H9 (cell line): ENCODE measurements around the gene EPB41L4A. TPM values are rescaled to one million over a fixed set of nuclear protein-coding genes. Genes with fewer than 3 reads are reported as not detected.

Experiments
- DNase-seq: peaks from one replicate; pipeline ENCODE4 v3.0.0-alpha.2; 2017
- H2AFZ ChIP-seq: one replicate; pipeline ENCODE4 v1.6.1; 2013; ENCODE audit warnings: mild to moderate bottlenecking, low read length, control low read depth, moderate library complexity
- H2AK5ac ChIP-seq: 2 replicates; pipeline ENCODE4 v1.6.1; 2013; ENCODE audit warnings: low read length, control low read depth, mixed read lengths; ENCODE audit not compliant: insufficient read length
- H2BK120ac ChIP-seq: one replicate; pipeline ENCODE4 v1.6.1; 2013; ENCODE audit warnings: low read depth, mild to moderate bottlenecking, low read length, control low read depth, inconsistent platforms; ENCODE audit not compliant: poor library complexity, severe bottlenecking
- H2BK12ac ChIP-seq: 2 replicates; pipeline ENCODE4 v1.6.1; 2013; ENCODE audit warnings: low read length, control low read depth, mixed read lengths, low read depth; ENCODE audit not compliant: insufficient read length
- H2BK15ac ChIP-seq: 2 replicates; pipeline ENCODE4 v1.6.1; 2013; ENCODE audit warnings: low read depth, low read length, control low read depth
- H2BK20ac ChIP-seq: one replicate; pipeline ENCODE4 v1.6.1; 2013; ENCODE audit warnings: low read depth, mild to moderate bottlenecking, low read length, control low read depth, inconsistent platforms; ENCODE audit not compliant: poor library complexity, severe bottlenecking
- H2BK5ac ChIP-seq: 2 replicates; pipeline ENCODE4 v1.6.1; 2013; ENCODE audit warnings: low read length, control low read depth, mixed read lengths; ENCODE audit not compliant: insufficient read length
- H3K14ac ChIP-seq: 2 replicates; pipeline ENCODE4 v1.6.1; 2013; ENCODE audit warnings: low read length, control low read depth; ENCODE audit not compliant: insufficient read depth
- H3K18ac ChIP-seq: 2 replicates; pipeline ENCODE4 v1.6.1; 2013; ENCODE audit warnings: low read depth, mild to moderate bottlenecking, mixed read lengths, low read length, control low read depth; ENCODE audit not compliant: insufficient read length
- H3K23ac ChIP-seq: 2 replicates; pipeline ENCODE4 v1.6.1; 2013; ENCODE audit warnings: low read length, control low read depth, mixed read lengths, low read depth; ENCODE audit not compliant: insufficient read length
- H3K23me2 ChIP-seq: 2 replicates; pipeline ENCODE4 v1.6.1; 2013; ENCODE audit warnings: low read depth, mild to moderate bottlenecking, mixed read lengths, low read length, control low read depth; ENCODE audit not compliant: insufficient read length, poor library complexity, severe bottlenecking
- H3K27ac ChIP-seq: 2 replicates; pipeline ENCODE4 v1.5.1; 2013; ENCODE audit warnings: low read length, control low read depth, mixed read lengths, low read depth; ENCODE audit not compliant: insufficient read length
- H3K27me3 ChIP-seq: 2 replicates; pipeline ENCODE4 v1.6.1; 2013; ENCODE audit warnings: low read length, control low read depth, inconsistent platforms; ENCODE audit not compliant: insufficient read depth
- H3K4ac ChIP-seq: 2 replicates; pipeline ENCODE4 v1.6.1; 2013; ENCODE audit warnings: low read depth, mild to moderate bottlenecking, control low read depth, inconsistent platforms, low read length, moderate library complexity
- H3K4me1 ChIP-seq: 2 replicates; pipeline ENCODE4 v1.6.1; 2013; ENCODE audit warnings: low read length, control low read depth, inconsistent platforms; ENCODE audit not compliant: insufficient read depth
- H3K4me2 ChIP-seq: 2 replicates; pipeline ENCODE4 v1.6.1; 2013; ENCODE audit warnings: low read length, control low read depth, mixed read lengths; ENCODE audit not compliant: insufficient read length, insufficient read depth
- H3K56ac ChIP-seq: 2 replicates; pipeline ENCODE4 v1.6.1; 2013; ENCODE audit warnings: low read depth, mild to moderate bottlenecking, mixed read lengths, low read length, control low read depth; ENCODE audit not compliant: insufficient read length
- H3K79me1 ChIP-seq: 2 replicates; pipeline ENCODE4 v1.6.1; 2013; ENCODE audit warnings: low read depth, mild to moderate bottlenecking, moderate library complexity, low read length, control low read depth, inconsistent platforms; ENCODE audit not compliant: insufficient read depth, poor library complexity, severe bottlenecking
- H3K79me2 ChIP-seq: 2 replicates; pipeline ENCODE4 v1.6.1; 2013; ENCODE audit warnings: low read length, control low read depth, inconsistent platforms; ENCODE audit not compliant: insufficient read depth
- H3K9ac ChIP-seq: 2 replicates; pipeline ENCODE4 v1.6.1; 2013; ENCODE audit warnings: low read length, control low read depth, mixed read lengths; ENCODE audit not compliant: insufficient read length; ENCODE audit errors: extremely low read depth
- H3K9me3 ChIP-seq: one replicate; pipeline ENCODE4 v1.6.1; 2013; ENCODE audit warnings: low read depth, low read length, inconsistent platforms; ENCODE audit not compliant: control insufficient read depth
- H3T11ph ChIP-seq: one replicate; pipeline ENCODE4 v1.6.1; 2013; ENCODE audit warnings: mild to moderate bottlenecking, low read length, control low read depth, inconsistent platforms
- H4K20me1 ChIP-seq: one replicate; pipeline ENCODE4 v1.6.1; 2013; ENCODE audit not compliant: control insufficient read depth, insufficient read length, insufficient read depth
- H4K5ac ChIP-seq: 2 replicates; pipeline ENCODE4 v1.6.1; 2013; ENCODE audit warnings: low read depth, mild to moderate bottlenecking, mixed read lengths, low read length, control low read depth; ENCODE audit not compliant: insufficient read length
- H4K8ac ChIP-seq: replicated peaks from 2 replicates; pipeline ENCODE4 v1.6.1; 2013; ENCODE audit warnings: low read length, control low read depth, mixed read lengths, low read depth; ENCODE audit not compliant: insufficient read length
- H4K91ac ChIP-seq: 2 replicates; pipeline ENCODE4 v1.6.1; 2013; ENCODE audit warnings: low read depth, mild to moderate bottlenecking, moderate library complexity, mixed read lengths, low read length, control low read depth; ENCODE audit not compliant: insufficient read length
- H3K27ac Mint-ChIP-seq, 3 experiments: 2 replicates in 2 of 3; 3 replicates in 1 of 3; pipeline ENCODE4 v1.8.0; 2020 to 2021; ENCODE audit warnings: mixed read lengths in 3 of 3, mild to moderate bottlenecking in 1 of 3, moderate library complexity in 1 of 3
- H3K27me3 Mint-ChIP-seq: 2 replicates; pipeline ENCODE4 v1.8.0; 2021; ENCODE audit warnings: low read depth, mild to moderate bottlenecking, moderate library complexity, mixed read lengths
- H3K36me3 Mint-ChIP-seq, 3 experiments: 2 replicates in 2 of 3; 3 replicates in 1 of 3; pipeline ENCODE4 v1.8.0; 2020 to 2021; ENCODE audit warnings: low read depth in 3 of 3, mixed read lengths in 3 of 3; ENCODE audit not compliant: insufficient read depth in 1 of 3
- H3K4me1 Mint-ChIP-seq, 2 experiments: 2 replicates each; pipeline ENCODE4 v1.8.0; 2020; ENCODE audit warnings: mixed read lengths in 2 of 2
- H3K4me3 Mint-ChIP-seq, 2 experiments: 2 replicates in 1 of 2; 3 replicates in 1 of 2; pipeline ENCODE4 v1.8.0; 2020 to 2021; ENCODE audit warnings: mild to moderate bottlenecking in 2 of 2, mixed read lengths in 2 of 2, moderate library complexity in 1 of 2
- H3K9me3 Mint-ChIP-seq, 2 experiments: 2 replicates in 1 of 2; 3 replicates in 1 of 2; pipeline ENCODE4 v1.8.0; 2020; ENCODE audit warnings: mild to moderate bottlenecking in 2 of 2, mixed read lengths in 2 of 2, moderate library complexity in 1 of 2
- WGBS: extraction: QIAGEN DNeasy Blood & Tissue Kit; methylation state at CpG from one replicate; pipeline ENCODE4 v1.1.7; 2013; ENCODE audit warnings: missing lambda C conversion rate, low lambda C conversion rate, mixed read lengths; ENCODE audit not compliant: insufficient read length; ENCODE audit errors: extremely low coverage; 5-methylcytosine and 5-hydroxymethylcytosine counted together
- total RNA-seq: library from RNA; stranded (reverse); gene quantifications from 2 replicates; pipeline ENCODE4 v1.2.1, GENCODE V29; 2021
- TF ChIP-seq, protein P1 (sequence below): fragments of 200-600 bp; sonication (generic); conservative IDR thresholded peaks from 3 replicates; pipeline ENCODE4 v1.8.0; 2021; ENCODE audit warnings: antibody characterized with exemption, mild to moderate bottlenecking

Gene EPB41L4A
- total RNA-seq, 1 experiment from 2014 or later, result 4.9 TPM

DNA sequence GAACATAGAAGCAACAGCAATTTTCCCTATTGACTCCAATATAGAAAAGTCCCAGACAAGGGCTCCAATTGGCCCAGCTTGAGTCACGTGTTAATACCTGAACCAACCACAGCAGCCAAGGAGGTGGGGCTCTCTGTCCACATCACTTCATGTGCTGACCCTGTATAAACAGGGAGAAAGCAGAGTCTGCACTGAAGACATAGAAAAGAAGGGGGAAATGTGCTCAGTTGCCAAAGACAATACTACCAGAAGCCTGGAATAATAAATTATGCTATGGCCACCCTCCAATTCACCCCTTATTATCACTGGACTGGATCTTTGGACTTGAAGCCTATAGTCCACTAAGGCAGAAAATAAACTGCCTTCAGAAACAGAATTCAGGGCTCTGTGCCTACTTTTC lies 275.4 kb downstream of the EPB41L4A start:
- Histone ChIP-seq H3K79me2 (no peaks in the 10 kb centered on the region), H2BK12ac (no peak overlapping the region), H2AK5ac (no peak overlapping the region), H3K23me2 (no peaks in the 10 kb centered on the region), H3K79me1 (no peaks in the 10 kb centered on the region), H2BK5ac (no peak overlapping the region), H3K23ac (no peak overlapping the region), H3K27ac (no peak overlapping the region), H4K8ac (no peak overlapping the region), H3K9ac (no peak overlapping the region), H4K91ac (no peak overlapping the region), H3K9me3 (no peaks in the 10 kb centered on the region), H2BK120ac (no peak overlapping the region), H3K18ac (no peak overlapping the region), H2BK15ac (no peak overlapping the region), H3T11ph (no peak overlapping the region), H3K4ac (no peak overlapping the region), H4K5ac (no peak overlapping the region), H2BK20ac (no peak overlapping the region), H3K27me3 (no peaks in the 10 kb centered on the region), H3K14ac (no peak overlapping the region), H3K4me1 (no peaks in the 10 kb centered on the region), H3K56ac (no peak overlapping the region), H3K4me2 (no peak overlapping the region), H2AFZ (no peak overlapping the region), H4K20me1 (no peaks in the 10 kb centered on the region)
- WGBS, result no CpG with 5 or more reads among the region's 1 CpG
- TF ChIP-seq, protein P1, sequence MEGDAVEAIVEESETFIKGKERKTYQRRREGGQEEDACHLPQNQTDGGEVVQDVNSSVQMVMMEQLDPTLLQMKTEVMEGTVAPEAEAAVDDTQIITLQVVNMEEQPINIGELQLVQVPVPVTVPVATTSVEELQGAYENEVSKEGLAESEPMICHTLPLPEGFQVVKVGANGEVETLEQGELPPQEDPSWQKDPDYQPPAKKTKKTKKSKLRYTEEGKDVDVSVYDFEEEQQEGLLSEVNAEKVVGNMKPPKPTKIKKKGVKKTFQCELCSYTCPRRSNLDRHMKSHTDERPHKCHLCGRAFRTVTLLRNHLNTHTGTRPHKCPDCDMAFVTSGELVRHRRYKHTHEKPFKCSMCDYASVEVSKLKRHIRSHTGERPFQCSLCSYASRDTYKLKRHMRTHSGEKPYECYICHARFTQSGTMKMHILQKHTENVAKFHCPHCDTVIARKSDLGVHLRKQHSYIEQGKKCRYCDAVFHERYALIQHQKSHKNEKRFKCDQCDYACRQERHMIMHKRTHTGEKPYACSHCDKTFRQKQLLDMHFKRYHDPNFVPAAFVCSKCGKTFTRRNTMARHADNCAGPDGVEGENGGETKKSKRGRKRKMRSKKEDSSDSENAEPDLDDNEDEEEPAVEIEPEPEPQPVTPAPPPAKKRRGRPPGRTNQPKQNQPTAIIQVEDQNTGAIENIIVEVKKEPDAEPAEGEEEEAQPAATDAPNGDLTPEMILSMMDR, result no peak
- no peaks in the 10 kb centered on the region for H3K9me3 Mint-ChIP-seq
- no peaks in the 10 kb centered on the region for H3K27me3 Mint-ChIP-seq
- no peaks in the 10 kb centered on the region for H3K36me3 Mint-ChIP-seq
- H3K4me3 Mint-ChIP-seq, result no peak overlapping the region
- H3K4me1 Mint-ChIP-seq, result no peaks in the 10 kb centered on the region
- no peak for DNase-seq
- no peak overlapping the region for H3K27ac Mint-ChIP-seq
